ENCODE results near the gene HGS. TPM values are rescaled to one million over a fixed set of nuclear protein-coding genes. Genes with fewer than 3 reads are reported as not detected.

The HGS gene
- polyA plus RNA-seq, 1 donor from 2014 or later = 81.1 TPM

DNA sequence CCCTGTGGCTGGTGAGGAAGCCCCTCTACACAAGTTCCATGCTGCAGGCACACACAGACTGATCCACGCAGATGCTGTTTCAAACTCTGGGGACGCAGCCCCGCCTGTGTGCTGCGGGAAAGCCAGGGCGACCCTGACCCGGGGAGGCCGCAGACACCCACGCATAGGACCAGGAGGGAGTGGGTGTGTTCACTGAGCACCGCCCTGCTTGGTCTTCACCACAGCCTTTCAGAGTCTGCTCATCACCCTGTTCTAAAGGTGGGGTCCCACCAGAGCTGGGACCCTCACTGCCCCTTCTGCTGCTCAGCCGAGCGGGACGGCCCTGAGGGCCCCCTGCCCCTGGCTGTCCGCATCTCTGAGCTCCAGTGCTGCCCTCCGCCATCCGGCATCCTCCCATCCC, 39.3 kb upstream of the HGS start:
- Histone ChIP-seq H2AFZ (ENCODE audit: low read depth, low read length) (no peak overlapping the region), H3K4me3 (ENCODE audit: low read length) (no peak overlapping the region), H3K9me3 (ENCODE audit: low read length) (peaks cover 7% of the 10 kb centered on the region), H3K9me2 (ENCODE audit: insufficient read depth, low read length) (no peaks in the 10 kb centered on the region), H3K79me2 (replicated peaks; ENCODE audit: insufficient read depth, low read length) (no peaks in the 10 kb centered on the region), H3K27me3 (ENCODE audit: insufficient read depth, low read depth, low read length) (peaks cover 11% of the 10 kb centered on the region), H3K9ac (ENCODE audit: low read length) (no peak overlapping the region), H3K4me2 (ENCODE audit: low read length) (no peak overlapping the region), H3K36me3 (ENCODE audit: insufficient read depth, low read length) (no peaks in the 10 kb centered on the region), H4K20me1 (ENCODE audit: insufficient read depth) (no peaks in the 10 kb centered on the region), H3K27ac (ENCODE audit: low read length) (no peak overlapping the region), H3F3A (ENCODE audit: insufficient read depth, low read length, poor library complexity, severe bottlenecking) (no peaks in the 10 kb centered on the region)
- TF ChIP-seq EP300 (conservative IDR thresholded peaks at IDR 0.05; ENCODE audit: poor library complexity, severe bottlenecking) (no peak), TAF1 (IDR thresholded peaks at IDR 0.05; ENCODE audit: low read depth) (no peak), SMC3 (conservative IDR thresholded peaks at IDR 0.05; ENCODE audit: poor library complexity) (no peak), EZH2 (IDR thresholded peaks at IDR 0.05; ENCODE audit: borderline replicate concordance, insufficient read depth, low read length, poor library complexity, severe bottlenecking) (no peak), MXI1 (conservative IDR thresholded peaks at IDR 0.05; ENCODE audit: poor library complexity, severe bottlenecking) (no peak), POLR2AphosphoS5 (IDR thresholded peaks at IDR 0.05) (no peak), RAD21 (conservative IDR thresholded peaks at IDR 0.05) (no peak)
- TF ChIP-seq, protein P1, sequence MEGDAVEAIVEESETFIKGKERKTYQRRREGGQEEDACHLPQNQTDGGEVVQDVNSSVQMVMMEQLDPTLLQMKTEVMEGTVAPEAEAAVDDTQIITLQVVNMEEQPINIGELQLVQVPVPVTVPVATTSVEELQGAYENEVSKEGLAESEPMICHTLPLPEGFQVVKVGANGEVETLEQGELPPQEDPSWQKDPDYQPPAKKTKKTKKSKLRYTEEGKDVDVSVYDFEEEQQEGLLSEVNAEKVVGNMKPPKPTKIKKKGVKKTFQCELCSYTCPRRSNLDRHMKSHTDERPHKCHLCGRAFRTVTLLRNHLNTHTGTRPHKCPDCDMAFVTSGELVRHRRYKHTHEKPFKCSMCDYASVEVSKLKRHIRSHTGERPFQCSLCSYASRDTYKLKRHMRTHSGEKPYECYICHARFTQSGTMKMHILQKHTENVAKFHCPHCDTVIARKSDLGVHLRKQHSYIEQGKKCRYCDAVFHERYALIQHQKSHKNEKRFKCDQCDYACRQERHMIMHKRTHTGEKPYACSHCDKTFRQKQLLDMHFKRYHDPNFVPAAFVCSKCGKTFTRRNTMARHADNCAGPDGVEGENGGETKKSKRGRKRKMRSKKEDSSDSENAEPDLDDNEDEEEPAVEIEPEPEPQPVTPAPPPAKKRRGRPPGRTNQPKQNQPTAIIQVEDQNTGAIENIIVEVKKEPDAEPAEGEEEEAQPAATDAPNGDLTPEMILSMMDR (IDR thresholded peaks at IDR 0.05; ENCODE audit: poor library complexity, severe bottlenecking) = no peak
- TF ChIP-seq, protein P2, sequence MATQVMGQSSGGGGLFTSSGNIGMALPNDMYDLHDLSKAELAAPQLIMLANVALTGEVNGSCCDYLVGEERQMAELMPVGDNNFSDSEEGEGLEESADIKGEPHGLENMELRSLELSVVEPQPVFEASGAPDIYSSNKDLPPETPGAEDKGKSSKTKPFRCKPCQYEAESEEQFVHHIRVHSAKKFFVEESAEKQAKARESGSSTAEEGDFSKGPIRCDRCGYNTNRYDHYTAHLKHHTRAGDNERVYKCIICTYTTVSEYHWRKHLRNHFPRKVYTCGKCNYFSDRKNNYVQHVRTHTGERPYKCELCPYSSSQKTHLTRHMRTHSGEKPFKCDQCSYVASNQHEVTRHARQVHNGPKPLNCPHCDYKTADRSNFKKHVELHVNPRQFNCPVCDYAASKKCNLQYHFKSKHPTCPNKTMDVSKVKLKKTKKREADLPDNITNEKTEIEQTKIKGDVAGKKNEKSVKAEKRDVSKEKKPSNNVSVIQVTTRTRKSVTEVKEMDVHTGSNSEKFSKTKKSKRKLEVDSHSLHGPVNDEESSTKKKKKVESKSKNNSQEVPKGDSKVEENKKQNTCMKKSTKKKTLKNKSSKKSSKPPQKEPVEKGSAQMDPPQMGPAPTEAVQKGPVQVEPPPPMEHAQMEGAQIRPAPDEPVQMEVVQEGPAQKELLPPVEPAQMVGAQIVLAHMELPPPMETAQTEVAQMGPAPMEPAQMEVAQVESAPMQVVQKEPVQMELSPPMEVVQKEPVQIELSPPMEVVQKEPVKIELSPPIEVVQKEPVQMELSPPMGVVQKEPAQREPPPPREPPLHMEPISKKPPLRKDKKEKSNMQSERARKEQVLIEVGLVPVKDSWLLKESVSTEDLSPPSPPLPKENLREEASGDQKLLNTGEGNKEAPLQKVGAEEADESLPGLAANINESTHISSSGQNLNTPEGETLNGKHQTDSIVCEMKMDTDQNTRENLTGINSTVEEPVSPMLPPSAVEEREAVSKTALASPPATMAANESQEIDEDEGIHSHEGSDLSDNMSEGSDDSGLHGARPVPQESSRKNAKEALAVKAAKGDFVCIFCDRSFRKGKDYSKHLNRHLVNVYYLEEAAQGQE (IDR thresholded peaks at IDR 0.05; ENCODE audit: borderline replicate concordance) = no peak

DNA sequence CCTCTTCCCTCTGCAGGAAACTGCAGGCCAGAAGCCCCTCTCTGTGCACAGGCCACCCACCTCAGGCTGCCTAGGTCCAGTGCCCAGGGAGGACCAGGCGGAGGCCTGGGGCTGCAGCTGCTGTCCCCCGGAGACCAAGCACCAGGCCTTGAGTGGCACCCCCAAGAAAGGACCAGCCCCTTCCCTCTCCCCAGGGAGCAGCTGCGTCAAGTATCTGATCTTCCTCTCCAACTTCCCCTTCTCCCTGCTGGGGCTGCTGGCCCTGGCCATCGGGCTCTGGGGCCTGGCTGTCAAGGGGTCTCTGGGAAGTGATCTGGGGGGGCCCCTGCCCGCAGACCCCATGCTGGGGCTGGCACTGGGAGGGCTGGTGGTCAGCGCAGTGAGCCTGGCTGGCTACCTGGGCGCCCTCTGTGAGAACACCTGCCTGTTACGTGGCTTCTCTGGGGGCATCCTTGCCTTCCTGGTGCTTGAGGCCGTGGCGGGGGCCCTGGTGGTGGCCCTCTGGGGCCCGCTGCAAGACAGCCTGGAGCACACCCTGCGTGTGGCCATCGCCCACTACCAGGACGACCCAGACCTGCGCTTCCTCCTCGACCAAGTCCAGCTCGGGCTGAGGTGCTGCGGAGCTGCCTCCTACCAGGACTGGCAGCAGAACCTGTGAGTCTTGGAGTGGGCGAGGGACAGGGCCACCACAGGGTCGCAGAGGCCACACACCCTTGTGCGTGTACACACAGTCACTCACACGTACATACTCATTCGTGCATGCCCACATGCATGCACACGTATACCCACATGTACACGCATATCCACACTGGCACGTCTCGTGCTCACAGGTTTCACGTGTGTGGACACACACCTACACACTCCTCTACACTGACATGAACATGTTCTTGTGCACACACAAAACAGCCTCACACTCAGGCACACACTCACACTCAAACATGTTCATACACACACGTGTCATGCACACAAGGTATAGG, 38.5 kb upstream of the HGS start:
- Histone ChIP-seq H3K27me3 (ENCODE audit: insufficient read depth, low read depth, low read length) (peaks cover 11% of the 10 kb centered on the region), H3F3A (ENCODE audit: insufficient read depth, low read length, poor library complexity, severe bottlenecking) (no peaks in the 10 kb centered on the region), H3K9ac (ENCODE audit: low read length) (no peak overlapping the region), H3K9me3 (ENCODE audit: low read length) (peaks cover 7% of the 10 kb centered on the region), H2AFZ (ENCODE audit: low read depth, low read length) (no peak overlapping the region), H3K9me2 (ENCODE audit: insufficient read depth, low read length) (no peaks in the 10 kb centered on the region), H4K20me1 (ENCODE audit: insufficient read depth) (no peaks in the 10 kb centered on the region), H3K4me3 (ENCODE audit: low read length) (no peak overlapping the region), H3K79me2 (replicated peaks; ENCODE audit: insufficient read depth, low read length) (no peaks in the 10 kb centered on the region), H3K4me2 (ENCODE audit: low read length) (no peak overlapping the region), H3K27ac (ENCODE audit: low read length) (no peak overlapping the region), H3K36me3 (ENCODE audit: insufficient read depth, low read length) (no peaks in the 10 kb centered on the region)
- TF ChIP-seq, protein P1 (IDR thresholded peaks at IDR 0.05; ENCODE audit: poor library complexity, severe bottlenecking) = no peak
- TF ChIP-seq, protein P2 (IDR thresholded peaks at IDR 0.05; ENCODE audit: borderline replicate concordance) = no peak
- no peak for TF ChIP-seq TAF1 (IDR thresholded peaks at IDR 0.05; ENCODE audit: low read depth)
- no peak for TF ChIP-seq MXI1 (conservative IDR thresholded peaks at IDR 0.05; ENCODE audit: poor library complexity, severe bottlenecking)
- TF ChIP-seq RAD21 (conservative IDR thresholded peaks at IDR 0.05) = no peak
- no peak for TF ChIP-seq EP300 (conservative IDR thresholded peaks at IDR 0.05; ENCODE audit: poor library complexity, severe bottlenecking)
- no peak for TF ChIP-seq SMC3 (conservative IDR thresholded peaks at IDR 0.05; ENCODE audit: poor library complexity)
- no peak for TF ChIP-seq POLR2AphosphoS5 (IDR thresholded peaks at IDR 0.05)
- no peak for TF ChIP-seq EZH2 (IDR thresholded peaks at IDR 0.05; ENCODE audit: borderline replicate concordance, insufficient read depth, low read length, poor library complexity, severe bottlenecking)
